ENCODE data around the gene FBXO10. TPM values are rescaled to one million over a fixed set of nuclear protein-coding genes. Genes with fewer than 3 reads are reported as not detected.

The FBXO10 gene
- total RNA-seq (ENCODE audit: low replicate concordance): 10.5 and 18.5 TPM in 2 replicates
- long read RNA-seq, partial matches to known transcripts: 1 of 3 reads
- long read RNA-seq, other reads (novel, unspliced or antisense): 2 of 3 reads

DNA sequence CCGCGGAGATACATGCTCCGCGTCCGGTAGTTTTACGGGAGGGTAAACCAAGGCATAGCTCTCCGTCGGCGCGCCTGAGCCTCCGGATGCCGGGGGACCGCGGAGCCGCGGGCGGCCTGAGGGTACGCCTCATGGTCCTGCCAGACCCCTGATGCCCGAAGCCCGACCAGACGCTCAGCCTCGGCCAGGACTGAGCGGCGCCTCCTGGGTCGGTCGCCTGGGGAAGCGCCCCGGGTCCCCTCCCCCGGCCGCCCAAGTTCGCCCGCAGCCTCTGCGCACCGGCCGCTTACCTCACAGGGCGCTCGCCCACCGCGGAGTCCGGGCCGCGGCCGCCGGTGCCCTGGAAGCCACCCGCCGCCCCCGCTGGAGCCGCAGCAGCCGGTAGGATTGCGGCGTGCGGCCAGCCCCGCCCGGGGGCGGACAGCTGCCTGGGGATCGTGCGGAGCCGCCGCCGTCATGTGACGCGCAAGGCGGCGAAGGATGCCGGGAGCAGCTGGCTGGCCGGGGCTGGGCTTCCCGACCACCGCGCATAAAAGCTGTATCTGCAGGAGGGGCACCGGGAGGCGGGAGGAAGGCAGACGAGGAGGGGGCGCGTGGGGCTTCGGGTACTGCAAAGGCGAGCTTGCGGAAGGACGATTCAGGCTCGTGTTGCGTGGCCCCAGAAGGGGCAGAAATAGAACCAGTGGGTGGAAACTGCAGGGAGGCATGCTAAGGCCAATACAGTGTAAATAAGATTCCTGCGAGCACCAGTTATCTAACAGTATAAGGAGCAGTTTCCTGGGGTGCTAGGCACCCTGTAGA is at the start of gene FBXO10:
TSS of gene FBXO10 (minus strand) at position 460 of the 801 bp plus-strand sequence. CDS start 34,612 bp downstream, outside the sequence.
- H3K27me3 Mint-ChIP-seq: no peaks in the 10 kb centered on the region

DNA sequence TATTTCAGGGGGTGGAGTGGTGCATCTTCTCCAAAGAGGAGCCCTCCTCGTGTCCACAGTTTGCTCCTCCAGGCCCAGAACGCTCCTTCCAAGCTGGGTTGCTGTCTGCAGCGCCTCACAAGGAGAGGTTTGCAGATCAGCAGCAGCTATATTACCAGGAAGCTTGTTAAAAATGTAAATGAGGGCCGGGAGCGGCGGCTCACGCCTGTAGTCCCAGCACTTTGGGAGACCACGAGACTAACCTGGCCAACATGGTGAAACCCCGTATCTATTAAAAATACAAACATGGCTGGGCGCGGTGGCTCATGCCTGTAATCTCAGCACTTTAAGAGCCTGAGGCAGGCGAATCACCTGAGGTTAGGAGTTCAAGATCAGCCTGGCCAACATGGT is 49.6 kb upstream of the FBXO10 start:
- Mint-ChIP-seq H3K4me3 (no peak overlapping the region), H3K27ac (no peak overlapping the region), H3K4me1 (ENCODE audit: unreplicated experiment) (peaks cover 21% of the 10 kb centered on the region), H3K36me3 (no peaks in the 10 kb centered on the region), H3K9me3 (no peaks in the 10 kb centered on the region), H3K27me3 (peaks cover 5% of the 10 kb centered on the region)
- TF ChIP-seq CTCF (conservative IDR thresholded peaks at IDR 0.05): no peak
- DNase-seq (ENCODE audit: extremely low spot score, unreplicated experiment): no peak

More for the DNA sequence above, at the start of gene FBXO10:
- no peaks in the 10 kb centered on the region for H3K9me3 Mint-ChIP-seq
- peaks cover 38% of the 10 kb centered on the region for H3K4me1 Mint-ChIP-seq (ENCODE audit: unreplicated experiment)
- peak within 1 kb of the TSS; percentile 93 for H3K27ac Mint-ChIP-seq
- no peak for TF ChIP-seq CTCF (conservative IDR thresholded peaks at IDR 0.05)
- DNase-seq (ENCODE audit: extremely low spot score, unreplicated experiment): peak; percentile 88
- peak within 1 kb of the TSS; percentile 94 for H3K4me3 Mint-ChIP-seq
- no peaks in the 10 kb centered on the region for H3K36me3 Mint-ChIP-seq

DNA sequence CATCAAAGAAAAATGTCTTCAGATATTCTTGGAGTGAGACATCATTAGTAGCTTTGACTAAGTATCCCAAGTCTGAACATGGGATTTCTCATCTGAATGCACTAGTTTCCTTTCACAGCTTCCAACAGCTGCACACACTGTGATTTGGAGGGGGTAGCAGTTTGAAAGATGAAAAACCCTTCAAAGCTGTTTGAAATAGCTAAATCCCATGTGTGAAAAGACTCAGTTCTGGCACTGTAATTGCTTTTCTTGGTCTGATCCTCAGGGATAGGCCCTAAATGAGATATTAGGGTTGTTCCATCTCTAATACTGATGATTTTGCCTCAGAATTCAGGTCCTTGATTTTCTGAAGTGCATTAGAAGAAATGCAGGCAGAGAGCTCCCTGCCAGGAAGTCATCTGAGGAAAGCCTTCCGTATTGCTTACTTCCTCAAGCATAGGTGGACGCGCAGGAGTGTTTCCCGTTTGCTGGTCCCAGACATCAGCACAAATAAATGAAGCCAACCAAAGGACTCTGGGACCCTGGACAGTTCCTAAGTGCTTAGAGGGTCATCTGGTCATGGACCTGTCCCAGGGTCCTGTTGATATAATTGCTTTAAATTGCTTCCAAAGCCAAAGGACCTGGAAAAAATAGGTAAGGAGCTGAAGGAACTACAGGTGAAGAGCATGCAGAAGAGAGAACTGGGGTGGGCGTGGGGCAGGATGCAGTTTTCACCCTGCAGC is 49.0 kb upstream of the FBXO10 start:
- DNase-seq (ENCODE audit: extremely low spot score, unreplicated experiment): no peak

DNA sequence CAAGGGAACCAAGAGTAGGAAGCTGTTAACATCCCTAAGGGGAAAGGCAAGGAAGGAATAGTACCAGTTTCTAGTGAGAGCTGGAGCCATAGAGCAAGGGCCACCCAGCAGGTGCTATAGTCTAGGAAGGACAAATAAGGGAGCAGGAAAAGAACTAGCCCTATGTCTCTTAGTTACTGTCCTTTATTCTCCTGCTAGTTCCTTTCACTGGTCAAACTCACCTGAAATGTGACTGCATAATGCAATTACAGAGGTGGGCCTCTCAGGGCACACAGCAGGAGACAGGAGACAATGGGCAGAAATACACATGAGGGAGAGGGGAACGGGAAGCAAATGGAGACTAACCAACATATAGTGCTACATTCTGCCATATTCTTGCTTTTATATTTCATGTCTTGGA is 47.9 kb upstream of the FBXO10 start:
- Mint-ChIP-seq H3K27me3 (peaks cover 5% of the 10 kb centered on the region), H3K27ac (no peak overlapping the region), H3K36me3 (no peaks in the 10 kb centered on the region), H3K9me3 (no peaks in the 10 kb centered on the region), H3K4me3 (no peak overlapping the region), H3K4me1 (ENCODE audit: unreplicated experiment) (peaks cover 27% of the 10 kb centered on the region)
- no peak for DNase-seq (ENCODE audit: extremely low spot score, unreplicated experiment)
- TF ChIP-seq CTCF (conservative IDR thresholded peaks at IDR 0.05): no peak

More for the DNA sequence above, 49.0 kb upstream of the FBXO10 start:
- Mint-ChIP-seq H3K4me3 (no peak overlapping the region), H3K4me1 (ENCODE audit: unreplicated experiment) (peaks cover 22% of the 10 kb centered on the region), H3K36me3 (no peaks in the 10 kb centered on the region), H3K9me3 (no peaks in the 10 kb centered on the region), H3K27me3 (peaks cover 5% of the 10 kb centered on the region), H3K27ac (no peak overlapping the region)
- no peak for TF ChIP-seq CTCF (conservative IDR thresholded peaks at IDR 0.05)

- TF ChIP-seq CTCF (conservative IDR thresholded peaks at IDR 0.05): no peak
- no peak for DNase-seq (ENCODE audit: extremely low spot score, unreplicated experiment)
- H3K27me3 Mint-ChIP-seq: peaks cover 10% of the 10 kb centered on the region
- H3K27ac Mint-ChIP-seq: no peak overlapping the region
- peaks cover 26% of the 10 kb centered on the region for H3K4me1 Mint-ChIP-seq (ENCODE audit: unreplicated experiment)
- no peak overlapping the region for H3K4me3 Mint-ChIP-seq
- no peaks in the 10 kb centered on the region for H3K36me3 Mint-ChIP-seq
- no peaks in the 10 kb centered on the region for H3K9me3 Mint-ChIP-seq
These were observed 47.1 kb upstream of the FBXO10 start for GRCh38 chr9:37623267-37623666.
